ENCODE data around the gene GTF2IRD1.

GTF2IRD1 gene

DNA sequence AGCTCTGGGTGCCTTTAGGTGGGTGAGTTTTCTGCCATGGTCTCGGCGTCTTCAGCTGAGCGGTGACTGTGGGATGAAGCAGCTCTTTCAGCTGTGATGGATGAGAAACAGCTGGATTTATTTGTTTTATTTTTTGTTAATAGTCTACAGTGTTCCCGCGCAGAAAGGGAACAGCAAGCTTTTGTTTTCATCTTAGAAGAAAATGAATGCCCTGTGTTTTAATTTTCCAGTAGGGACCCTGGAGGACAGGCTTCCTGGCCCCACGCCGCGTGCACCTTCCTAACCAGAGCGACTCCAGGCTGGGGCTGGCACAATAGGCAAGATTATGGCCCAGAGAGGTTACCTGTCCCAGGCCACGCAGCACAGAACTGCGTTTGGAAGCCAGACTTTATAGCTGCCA lies 57.6 kb downstream of the GTF2IRD1 start:
- TF ChIP-seq POLR2AphosphoS5 (IDR thresholded peaks at IDR 0.05; ENCODE audit: low read depth, low read length) = no peak
- no peak for TF ChIP-seq SIN3A (IDR thresholded peaks at IDR 0.05; ENCODE audit: borderline replicate concordance, insufficient read depth, low read length)
- no peak for TF ChIP-seq FOXP2 (optimal IDR thresholded peaks at IDR 0.05; ENCODE audit: borderline replicate concordance, extremely low read depth, extremely low read length, insufficient read depth)
- TF ChIP-seq TAF1 (IDR thresholded peaks at IDR 0.05; ENCODE audit: borderline replicate concordance, insufficient read depth, low read length) = no peak
- TF ChIP-seq REST (IDR thresholded peaks at IDR 0.05; ENCODE audit: insufficient read depth in 1 of 2, low read depth in 2 of 2, low read length in 2 of 2) = no peak

- TF ChIP-seq POLR2AphosphoS5 (IDR thresholded peaks at IDR 0.05; ENCODE audit: low read depth, low read length) (no peak), REST (IDR thresholded peaks at IDR 0.05; ENCODE audit: insufficient read depth in 1 of 2, low read depth in 2 of 2, low read length in 2 of 2) (no peak), FOXP2 (optimal IDR thresholded peaks at IDR 0.05; ENCODE audit: borderline replicate concordance, extremely low read depth, extremely low read length, insufficient read depth) (no peak), TAF1 (IDR thresholded peaks at IDR 0.05; ENCODE audit: borderline replicate concordance, insufficient read depth, low read length) (no peak), SIN3A (IDR thresholded peaks at IDR 0.05; ENCODE audit: borderline replicate concordance, insufficient read depth, low read length) (no peak)
Observed at GRCh38 chr7:74512762-74513161, 59.1 kb downstream of the GTF2IRD1 start.

DNA sequence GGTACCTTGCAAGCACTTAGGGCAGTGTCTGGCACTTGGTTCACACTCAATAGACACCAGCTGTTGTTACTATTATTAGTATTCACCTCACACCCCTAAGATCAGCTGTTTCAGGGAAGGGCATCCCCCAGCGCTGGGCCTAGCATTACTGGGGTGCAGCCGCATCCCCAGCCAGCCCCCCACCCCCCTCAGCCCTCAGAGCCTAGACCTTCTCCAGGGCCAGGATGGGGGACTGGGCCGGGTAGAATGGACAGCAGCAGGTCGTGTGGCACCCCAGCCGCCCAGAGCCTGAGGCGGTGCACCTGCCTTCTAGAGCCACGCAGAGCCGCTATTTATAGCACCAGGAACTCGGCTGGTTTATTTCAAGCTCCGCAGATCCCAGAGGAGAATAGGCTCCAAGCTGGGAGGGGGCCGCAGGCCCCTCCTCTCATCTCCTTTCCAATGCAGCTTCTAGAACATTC lies 60.5 kb downstream of the GTF2IRD1 start:
- TF ChIP-seq REST (IDR thresholded peaks at IDR 0.05; ENCODE audit: insufficient read depth in 1 of 2, low read depth in 2 of 2, low read length in 2 of 2) (no peak), SIN3A (IDR thresholded peaks at IDR 0.05; ENCODE audit: borderline replicate concordance, insufficient read depth, low read length) (no peak), FOXP2 (optimal IDR thresholded peaks at IDR 0.05; ENCODE audit: borderline replicate concordance, extremely low read depth, extremely low read length, insufficient read depth) (no peak), TAF1 (IDR thresholded peaks at IDR 0.05; ENCODE audit: borderline replicate concordance, insufficient read depth, low read length) (no peak), POLR2AphosphoS5 (IDR thresholded peaks at IDR 0.05; ENCODE audit: low read depth, low read length) (no peak)

- TF ChIP-seq SIN3A (IDR thresholded peaks at IDR 0.05; ENCODE audit: borderline replicate concordance, insufficient read depth, low read length) (no peak), FOXP2 (optimal IDR thresholded peaks at IDR 0.05; ENCODE audit: borderline replicate concordance, extremely low read depth, extremely low read length, insufficient read depth) (no peak), POLR2AphosphoS5 (IDR thresholded peaks at IDR 0.05; ENCODE audit: low read depth, low read length) (no peak), TAF1 (IDR thresholded peaks at IDR 0.05; ENCODE audit: borderline replicate concordance, insufficient read depth, low read length) (no peak), REST (IDR thresholded peaks at IDR 0.05; ENCODE audit: insufficient read depth in 1 of 2, low read depth in 2 of 2, low read length in 2 of 2) (no peak)
Observed at GRCh38 chr7:74515276-74515675, 61.6 kb downstream of the GTF2IRD1 start.

- TF ChIP-seq REST (IDR thresholded peaks at IDR 0.05; ENCODE audit: insufficient read depth in 1 of 2, low read depth in 2 of 2, low read length in 2 of 2) (no peak), TAF1 (IDR thresholded peaks at IDR 0.05; ENCODE audit: borderline replicate concordance, insufficient read depth, low read length) (no peak), FOXP2 (optimal IDR thresholded peaks at IDR 0.05; ENCODE audit: borderline replicate concordance, extremely low read depth, extremely low read length, insufficient read depth) (no peak), SIN3A (IDR thresholded peaks at IDR 0.05; ENCODE audit: borderline replicate concordance, insufficient read depth, low read length) (no peak), POLR2AphosphoS5 (IDR thresholded peaks at IDR 0.05; ENCODE audit: low read depth, low read length) (no peak)
Observed at GRCh38 chr7:74516214-74516613, 62.5 kb downstream of the GTF2IRD1 start.

Measured in PFSK-1 (cell line).